ENCODE measurements around the gene ADAM33. TPM values are rescaled to one million over a fixed set of nuclear protein-coding genes. Genes with fewer than 3 reads are reported as not detected.

ADAM33 gene
- polyA plus RNA-seq, 1 donor, result 15.5 TPM

- Histone ChIP-seq H3K4me3 (ENCODE audit: low read length) (no peak overlapping the region), H3K9me3 (ENCODE audit: control insufficient read depth, low read depth, low read length) (no peaks in the 10 kb centered on the region), H3K4me1 (ENCODE audit: control insufficient read depth, insufficient read depth, low read length) (no peaks in the 10 kb centered on the region), H3K27me3 (ENCODE audit: control insufficient read depth, insufficient read depth, low read length) (peaks cover 60% of the 10 kb centered on the region), H3K27ac (ENCODE audit: low read length) (no peak overlapping the region), H3K36me3 (ENCODE audit: control insufficient read depth, insufficient read depth, low read length) (no peaks in the 10 kb centered on the region)
- WGBS (ENCODE audit: insufficient coverage, low lambda C conversion rate), result no CpG with 5 or more reads among the region's 8 CpGs
- no peak for DNase-seq
These were observed 22.9 kb downstream of the ADAM33 start for GRCh38 chr20:3658716-3659491.

GRCh38 chr20:3658019-3658715 is 23.6 kb downstream of the ADAM33 start:
- Histone ChIP-seq H3K9me3 (ENCODE audit: control insufficient read depth, low read depth, low read length) (no peaks in the 10 kb centered on the region), H3K4me1 (ENCODE audit: control insufficient read depth, insufficient read depth, low read length) (no peaks in the 10 kb centered on the region), H3K36me3 (ENCODE audit: control insufficient read depth, insufficient read depth, low read length) (no peaks in the 10 kb centered on the region), H3K27me3 (ENCODE audit: control insufficient read depth, insufficient read depth, low read length) (peaks cover 56% of the 10 kb centered on the region), H3K27ac (ENCODE audit: low read length) (no peak overlapping the region), H3K4me3 (ENCODE audit: low read length) (no peak overlapping the region)
- WGBS (ENCODE audit: insufficient coverage, low lambda C conversion rate), result no CpG with 5 or more reads among the region's 7 CpGs
- no peak for DNase-seq

- no peak overlapping the region for H3K27ac ChIP-seq (ENCODE audit: low read length)
- no peak for DNase-seq
- no peaks in the 10 kb centered on the region for H3K4me1 ChIP-seq (ENCODE audit: control insufficient read depth, insufficient read depth, low read length)
- peaks cover 7% of the 10 kb centered on the region for H3K36me3 ChIP-seq (ENCODE audit: control insufficient read depth, insufficient read depth, low read length)
- H3K4me3 ChIP-seq (ENCODE audit: low read length), result no peak overlapping the region
- H3K27me3 ChIP-seq (ENCODE audit: control insufficient read depth, insufficient read depth, low read length), result peaks cover 28% of the 10 kb centered on the region
- H3K9me3 ChIP-seq (ENCODE audit: control insufficient read depth, low read depth, low read length), result no peaks in the 10 kb centered on the region
- WGBS (ENCODE audit: insufficient coverage, low lambda C conversion rate), result no CpG with 5 or more reads among the region's 4 CpGs
These were observed 26.7 kb downstream of the ADAM33 start for GRCh38 chr20:3655131-3655405.

GRCh38 chr20:3654326-3655130 is 27.3 kb downstream of the ADAM33 start:
- Histone ChIP-seq H3K27me3 (ENCODE audit: control insufficient read depth, insufficient read depth, low read length) (peaks cover 23% of the 10 kb centered on the region), H3K4me3 (ENCODE audit: low read length) (no peak overlapping the region), H3K4me1 (ENCODE audit: control insufficient read depth, insufficient read depth, low read length) (no peaks in the 10 kb centered on the region), H3K27ac (ENCODE audit: low read length) (no peak overlapping the region), H3K9me3 (ENCODE audit: control insufficient read depth, low read depth, low read length) (no peaks in the 10 kb centered on the region), H3K36me3 (ENCODE audit: control insufficient read depth, insufficient read depth, low read length) (peaks cover 11% of the 10 kb centered on the region)
- 67% methylated on average over 1 of the region's 17 CpGs for WGBS (ENCODE audit: insufficient coverage, low lambda C conversion rate)
- DNase-seq, result no peak

- Histone ChIP-seq H3K4me3 (ENCODE audit: low read length) (no peak overlapping the region), H3K4me1 (ENCODE audit: control insufficient read depth, insufficient read depth, low read length) (no peaks in the 10 kb centered on the region), H3K9me3 (ENCODE audit: control insufficient read depth, low read depth, low read length) (no peaks in the 10 kb centered on the region), H3K27ac (ENCODE audit: low read length) (no peak overlapping the region), H3K27me3 (ENCODE audit: control insufficient read depth, insufficient read depth, low read length) (peaks cover 17% of the 10 kb centered on the region), H3K36me3 (ENCODE audit: control insufficient read depth, insufficient read depth, low read length) (peaks cover 16% of the 10 kb centered on the region)
- no CpG with 5 or more reads among the region's 2 CpGs for WGBS (ENCODE audit: insufficient coverage, low lambda C conversion rate)
- DNase-seq, result no peak
These were observed 27.9 kb downstream of the ADAM33 start for GRCh38 chr20:3653921-3654320.

- Histone ChIP-seq H3K27ac (ENCODE audit: low read length) (no peak overlapping the region), H3K4me1 (ENCODE audit: control insufficient read depth, insufficient read depth, low read length) (no peaks in the 10 kb centered on the region), H3K9me3 (ENCODE audit: control insufficient read depth, low read depth, low read length) (no peaks in the 10 kb centered on the region), H3K36me3 (ENCODE audit: control insufficient read depth, insufficient read depth, low read length) (peaks cover 23% of the 10 kb centered on the region), H3K27me3 (ENCODE audit: control insufficient read depth, insufficient read depth, low read length) (peaks cover 7% of the 10 kb centered on the region), H3K4me3 (ENCODE audit: low read length) (no peak overlapping the region)
- DNase-seq, result no peak
- 100% methylated on average over 1 of the region's 10 CpGs for WGBS (ENCODE audit: insufficient coverage, low lambda C conversion rate)
These were observed 28.9 kb downstream of the ADAM33 start for GRCh38 chr20:3652676-3653596.

- 88% methylated on average over 3 of the region's 9 CpGs for WGBS (ENCODE audit: insufficient coverage, low lambda C conversion rate)
- Histone ChIP-seq H3K4me3 (ENCODE audit: low read length) (no peak overlapping the region), H3K9me3 (ENCODE audit: control insufficient read depth, low read depth, low read length) (no peaks in the 10 kb centered on the region), H3K4me1 (ENCODE audit: control insufficient read depth, insufficient read depth, low read length) (no peaks in the 10 kb centered on the region), H3K27ac (ENCODE audit: low read length) (no peak overlapping the region), H3K36me3 (ENCODE audit: control insufficient read depth, insufficient read depth, low read length) (peaks cover 23% of the 10 kb centered on the region), H3K27me3 (ENCODE audit: control insufficient read depth, insufficient read depth, low read length) (peaks cover 1% of the 10 kb centered on the region)
- no peak for DNase-seq
These were observed 29.6 kb downstream of the ADAM33 start for GRCh38 chr20:3652221-3652620.

GRCh38 chr20:3651204-3651962 is 30.4 kb downstream of the ADAM33 start:
- peaks cover 28% of the 10 kb centered on the region for H3K36me3 ChIP-seq (ENCODE audit: control insufficient read depth, insufficient read depth, low read length)
- no peak overlapping the region for H3K27ac ChIP-seq (ENCODE audit: low read length)
- DNase-seq, result no peak
- no peak overlapping the region for H3K4me3 ChIP-seq (ENCODE audit: low read length)
- no peaks in the 10 kb centered on the region for H3K4me1 ChIP-seq (ENCODE audit: control insufficient read depth, insufficient read depth, low read length)
- H3K27me3 ChIP-seq (ENCODE audit: control insufficient read depth, insufficient read depth, low read length), result no peaks in the 10 kb centered on the region
- H3K9me3 ChIP-seq (ENCODE audit: control insufficient read depth, low read depth, low read length), result no peaks in the 10 kb centered on the region
- no CpG with 5 or more reads among the region's 9 CpGs for WGBS (ENCODE audit: insufficient coverage, low lambda C conversion rate)

GRCh38 chr20:3648951-3649350 is 32.9 kb downstream of the ADAM33 start:
- Histone ChIP-seq H3K36me3 (ENCODE audit: control insufficient read depth, insufficient read depth, low read length) (peaks cover 50% of the 10 kb centered on the region), H3K4me1 (ENCODE audit: control insufficient read depth, insufficient read depth, low read length) (no peaks in the 10 kb centered on the region), H3K27ac (ENCODE audit: low read length) (no peak overlapping the region), H3K9me3 (ENCODE audit: control insufficient read depth, low read depth, low read length) (no peaks in the 10 kb centered on the region), H3K4me3 (ENCODE audit: low read length) (no peak overlapping the region), H3K27me3 (ENCODE audit: control insufficient read depth, insufficient read depth, low read length) (no peaks in the 10 kb centered on the region)
- WGBS (ENCODE audit: insufficient coverage, low lambda C conversion rate), result 94% methylated on average over 4 of the region's 9 CpGs
- DNase-seq, result no peak
